Head of caudate nucleus (tissue), 42 donors: ENCODE measurements around the gene PDP2.
A peak's percentile ranks its signal among the peaks of the same experiment; 100 is the strongest.

Experiments used
- DNase-seq, 42 donors: peaks; one replicate each; pipeline versions ENCODE4 v3.0.0 to v3.0.0-alpha.2; 2020 to 2021; ENCODE audit warnings: mixed read lengths in 7 of 42
- intact Hi-C: fragments of 100-400 bp; cut with DNase I; formaldehyde crosslinking; loops from one replicate; pipeline ENCODE4 v1.15.0; 2022

PDP2 gene

DNA sequence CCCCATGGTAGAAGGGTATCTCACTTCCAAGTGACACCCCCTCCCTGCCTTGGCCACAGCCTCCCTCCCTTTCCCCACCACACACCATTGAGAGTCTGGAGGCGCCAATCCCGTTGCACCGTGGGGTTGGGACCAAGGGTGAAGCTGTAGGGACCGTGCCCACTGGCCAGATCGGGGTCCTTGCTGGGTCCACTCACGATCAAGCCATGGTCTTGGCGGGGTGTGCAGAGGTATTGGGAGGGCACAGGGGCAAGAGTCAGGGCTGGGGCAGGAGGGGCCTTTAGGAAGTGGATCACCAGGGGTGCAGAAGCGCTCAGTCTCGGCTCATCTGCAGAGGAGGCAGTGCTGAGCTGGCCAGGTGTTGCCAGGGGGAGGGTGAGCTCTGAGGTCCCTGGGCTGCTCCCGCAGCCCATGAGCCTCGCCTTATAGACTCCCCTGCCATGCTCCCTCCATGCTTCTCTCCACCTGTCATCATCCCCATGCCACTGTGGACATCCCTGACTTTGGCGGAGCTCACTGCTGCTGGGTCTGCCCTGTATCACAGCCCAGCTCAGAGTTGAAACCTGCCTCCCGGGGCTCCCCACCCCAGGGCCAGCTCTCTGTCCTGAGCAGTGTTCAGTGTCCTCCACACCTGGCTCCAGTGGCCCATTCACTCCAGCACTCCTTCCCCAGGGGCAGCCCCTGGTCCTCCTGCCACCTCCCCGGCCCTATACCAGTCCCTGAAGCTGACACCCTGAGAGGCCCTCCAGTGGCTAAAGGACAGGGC lies 30.0 kb downstream of the PDP2 start:
- intact Hi-C loops = no loop called here
- DNase-seq = no peak

GRCh38 chr16:66911112-66911511 lies 30.8 kb downstream of the PDP2 start:
- intact Hi-C loops = no loop called here
- no peak for DNase-seq

GRCh38 chr16:66911801-66912200 lies 31.5 kb downstream of the PDP2 start:
- intact Hi-C loops = no loop called here
- no peak for DNase-seq

GRCh38 chr16:66913081-66913480 lies 32.8 kb downstream of the PDP2 start:
- intact Hi-C loops = no loop called here
- DNase-seq = no peak

- intact Hi-C loops = no loop called here
- DNase-seq = no peak
Observed at GRCh38 chr16:66913711-66914110, 33.4 kb downstream of the PDP2 start.

GRCh38 chr16:66914541-66914940 lies 34.2 kb downstream of the PDP2 start:
- no peak for DNase-seq
- intact Hi-C loops = no loop called here

DNA sequence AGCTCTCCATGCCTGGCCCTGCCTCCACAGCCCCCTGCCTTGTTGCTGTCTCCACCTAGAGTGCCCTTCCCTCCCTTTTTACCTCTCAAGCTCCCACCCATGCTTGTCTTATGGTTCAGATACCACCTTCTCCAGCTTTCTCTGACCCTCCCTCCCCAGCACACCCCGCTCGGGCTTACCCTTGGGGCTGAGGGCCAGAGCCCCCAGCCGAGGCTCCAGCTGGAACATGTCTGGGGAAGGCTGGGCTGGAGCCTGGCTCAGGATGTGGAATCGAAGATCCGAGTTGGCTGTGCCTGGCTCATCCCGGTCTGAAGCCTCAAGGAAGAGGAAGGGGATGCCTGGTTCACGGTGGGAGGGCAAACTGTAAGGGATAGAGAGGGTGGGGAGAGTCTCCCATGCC lies 34.7 kb downstream of the PDP2 start:
- no peak for DNase-seq
- intact Hi-C loops = no loop called here

- intact Hi-C loops = no loop called here
- no peak for DNase-seq
Observed at GRCh38 chr16:66916518-66916917, 36.2 kb downstream of the PDP2 start.

GRCh38 chr16:66917741-66918140 lies 37.4 kb downstream of the PDP2 start:
- intact Hi-C loops = no loop called here
- DNase-seq = no peak

DNA sequence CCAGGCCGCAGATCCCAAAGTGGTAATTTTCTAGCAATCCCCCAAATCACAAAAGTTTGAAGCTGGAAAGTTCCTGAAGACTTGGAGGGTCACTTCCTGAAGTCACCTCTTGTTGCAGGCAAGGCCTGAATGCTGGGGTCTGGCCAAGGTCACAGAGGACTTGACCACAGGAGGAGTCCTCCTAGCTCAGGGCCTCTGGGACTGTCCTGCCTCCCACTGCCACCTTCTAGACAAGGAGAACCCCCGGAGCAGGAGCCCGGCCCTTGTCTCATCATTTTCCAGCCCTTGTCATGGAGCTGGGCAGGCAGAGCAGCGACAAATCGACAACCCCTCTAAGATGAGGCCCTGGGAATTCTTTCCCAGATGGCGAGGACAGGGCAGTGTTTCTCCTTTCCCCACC lies 38.0 kb downstream of the PDP2 start:
- no peak for DNase-seq
- intact Hi-C loops = no loop called here

GRCh38 chr16:66918803-66919568 lies 38.7 kb downstream of the PDP2 start, which contains the start of gene CDH16:
Gene CDH16 (minus strand): TSS chr16:66918885. CDS start chr16:66918065, 820 bp downstream.
- no peak for DNase-seq

GRCh38 chr16:66919569-66920298 lies 39.4 kb downstream of the PDP2 start:
- intact Hi-C loops = no loop called here

More at GRCh38 chr16:66918803-66919568, 38.7 kb downstream of the PDP2 start, which contains the start of gene CDH16:
- intact Hi-C loops = no loop called here

GRCh38 chr16:66920299-66920590 lies 39.9 kb downstream of the PDP2 start:
- DNase-seq = no peak
- intact Hi-C loops = no loop called here

More at GRCh38 chr16:66919569-66920298, 39.4 kb downstream of the PDP2 start:
- DNase-seq = no peak

DNA sequence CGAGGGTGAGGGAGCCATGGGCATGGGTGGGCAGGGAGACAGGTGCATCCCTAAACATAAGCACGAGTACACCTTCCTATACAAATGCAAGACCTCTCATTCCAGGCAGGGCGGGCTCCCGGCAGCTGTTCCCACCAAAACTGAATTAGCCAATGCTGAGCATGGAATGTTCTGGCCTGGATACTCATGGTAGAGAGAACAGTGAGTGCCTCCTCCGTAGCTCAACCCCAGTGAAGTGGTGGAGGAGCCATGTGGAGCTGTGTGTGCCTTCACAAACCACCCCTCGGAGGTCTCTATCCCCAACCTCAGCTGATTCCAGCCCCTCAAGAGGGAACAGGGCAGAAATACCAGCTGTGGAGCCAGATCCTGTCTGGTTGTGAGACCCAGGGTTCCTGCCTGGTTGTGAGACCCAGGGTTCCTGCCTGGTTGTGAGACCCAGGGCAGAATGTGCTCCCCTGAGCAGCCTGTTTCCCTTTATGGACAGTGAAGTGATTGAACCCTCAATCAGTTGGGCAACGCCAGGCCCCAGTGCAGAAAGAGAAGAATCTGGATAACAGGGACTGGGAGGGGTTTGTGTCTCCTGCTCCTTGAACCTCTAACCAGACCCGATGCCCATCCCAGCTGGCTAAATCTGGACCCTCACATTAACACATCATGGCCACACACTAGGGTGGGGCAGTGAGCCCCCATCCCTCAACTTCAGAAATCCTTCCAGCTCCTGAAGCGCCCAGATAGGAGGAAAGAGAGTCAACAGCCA lies 40.8 kb downstream of the PDP2 start:
- intact Hi-C loops = no loop called here
- no peak for DNase-seq

DNA sequence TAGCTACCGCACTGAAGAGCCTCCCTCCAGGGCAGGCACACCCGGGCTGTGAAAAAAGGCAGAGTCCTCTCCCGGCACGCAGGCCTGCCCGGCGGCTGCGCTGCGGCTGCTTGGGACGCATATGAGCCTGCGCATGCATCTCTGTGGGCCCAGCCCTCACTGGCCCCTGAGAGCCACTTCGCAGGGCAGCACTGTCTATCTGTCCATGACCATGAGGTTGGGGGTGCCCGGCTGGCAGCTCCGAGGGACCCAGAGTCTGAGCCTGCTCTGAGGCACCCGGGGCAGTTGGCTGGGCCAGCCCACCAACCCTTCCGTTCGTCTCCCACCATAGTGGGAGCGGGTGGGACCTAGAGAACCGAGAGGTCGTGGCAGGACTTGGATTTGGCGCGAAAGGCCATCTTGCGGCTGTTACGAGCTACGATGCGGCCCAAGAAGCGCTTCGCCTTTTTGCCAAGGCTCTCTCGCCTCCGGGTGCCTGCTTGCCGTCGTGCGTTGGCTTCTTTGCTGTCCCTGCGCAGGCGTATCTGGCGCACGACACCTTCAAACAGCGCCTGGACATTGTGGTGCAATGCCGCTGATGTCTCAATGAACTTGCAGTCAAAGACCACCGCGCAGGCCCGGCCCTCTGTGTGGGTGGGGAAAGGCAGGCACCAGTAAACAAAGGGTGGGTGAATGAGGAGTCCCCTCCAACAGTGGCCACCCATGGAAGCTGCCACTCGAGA lies 41.6 kb downstream of the PDP2 start:
- DNase-seq = no peak

DNA sequence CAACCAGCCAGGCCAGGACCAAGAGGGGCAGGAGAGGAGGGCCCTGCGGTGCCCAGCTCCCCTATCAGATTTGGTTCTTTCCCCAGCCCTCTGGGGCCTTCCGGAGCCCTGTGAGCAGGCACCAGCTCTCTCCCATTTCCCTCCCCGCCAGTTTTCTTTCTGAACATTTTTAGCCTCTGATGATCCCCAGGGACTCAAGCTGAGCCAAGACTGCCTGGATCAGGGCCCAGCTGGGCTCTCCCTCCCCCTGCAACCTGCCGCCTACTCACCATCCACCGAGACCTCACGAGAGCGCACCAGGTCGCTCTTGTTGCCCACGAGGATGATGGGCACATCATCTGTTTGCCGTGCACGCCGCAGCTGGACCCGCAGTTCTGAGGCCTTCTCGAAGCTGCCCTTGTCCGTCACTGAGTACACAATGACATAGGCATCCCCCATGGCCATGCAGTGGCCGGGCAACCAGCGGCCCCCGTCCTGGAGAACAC lies 43.0 kb downstream of the PDP2 start:
- DNase-seq = peak in 3 of 42 donors; percentile 20 to 49 (median 36)

More for the DNA sequence above, 41.6 kb downstream of the PDP2 start:
- intact Hi-C loops = no loop called here

GRCh38 chr16:66923866-66924265 lies 43.6 kb downstream of the PDP2 start:
- intact Hi-C loops = no loop called here
- DNase-seq = no peak

More for the DNA sequence above, 43.0 kb downstream of the PDP2 start:
- intact Hi-C loops = no loop called here
